ENCODE data around the gene CA4. TPM values are rescaled to one million over a fixed set of nuclear protein-coding genes. Genes with fewer than 3 reads are reported as not detected.
A peak's percentile ranks its signal among the peaks of the same experiment; 100 is the strongest.
"Not testable (repeated sequence)": the region's sequence is repeated elsewhere in the genome, so short reads cannot be mapped to it uniquely, and the experiment has no call there.

The CA4 gene
- 1 to 10 TPM in 3 of 4 donors, not detected in 1; 2.2 to 9.0 (median 7.2) TPM for total RNA-seq

DNA sequence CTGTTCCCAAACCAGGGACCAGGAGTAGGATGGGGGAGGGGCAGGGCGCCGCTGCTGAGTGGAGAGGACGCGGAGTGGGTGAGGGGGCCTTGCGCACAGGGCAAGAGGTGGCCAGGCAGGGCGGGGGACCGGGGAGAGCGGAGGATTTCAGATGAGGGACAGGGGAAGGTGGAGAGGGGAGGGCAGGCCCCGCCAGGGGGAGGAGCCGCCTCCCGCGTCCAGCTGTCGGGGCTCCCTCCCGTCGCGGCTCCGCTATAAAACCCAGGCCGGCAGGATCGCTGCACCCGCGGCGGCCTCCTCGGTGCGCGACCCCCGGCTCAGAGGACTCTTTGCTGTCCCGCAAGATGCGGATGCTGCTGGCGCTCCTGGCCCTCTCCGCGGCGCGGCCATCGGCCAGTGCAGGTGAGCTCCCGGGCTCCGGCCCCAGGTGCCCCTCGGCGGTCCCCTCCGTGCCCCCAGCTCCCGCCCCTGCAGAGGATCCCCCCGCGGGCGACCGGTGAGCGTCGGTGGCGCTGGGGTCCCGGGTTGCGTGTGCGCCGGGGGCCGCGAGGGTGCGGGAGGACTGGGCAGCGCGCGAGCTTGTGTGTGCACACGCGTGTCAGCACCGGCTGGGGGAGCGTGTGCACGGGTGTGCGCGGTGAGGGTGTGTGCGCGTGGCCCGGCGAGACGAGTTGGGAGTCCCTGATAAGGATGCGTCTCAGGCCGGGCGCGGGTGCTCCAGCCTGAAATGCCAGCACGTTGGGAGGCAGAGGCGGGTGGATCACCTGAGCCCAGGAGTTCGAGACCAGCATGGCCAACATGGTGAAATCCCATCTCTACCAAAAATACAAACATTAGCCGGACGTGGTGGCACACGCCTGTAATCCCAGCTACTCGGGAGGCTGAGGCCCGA, at the start of gene CA4:
CA4 (plus strand) TSS at position 283 of the 892 bp plus-strand sequence; CDS start at position 345, 62 bp downstream.
- Histone ChIP-seq H3K27ac (no peak within 1 kb of the TSS), H3K4me3 (peak within 1 kb of the TSS; percentile 36), H3K36me3 (no peaks in the 10 kb centered on the region), H3K4me1 (peaks cover 32% of the 10 kb centered on the region), H3K9me3 (no peaks in the 10 kb centered on the region), H3K27me3 (peaks cover 85% of the 10 kb centered on the region)
- no peak for DNase-seq (ENCODE audit: low spot score in 2 of 2)
- no peak for TF ChIP-seq POLR2A (IDR thresholded peaks at IDR 0.05)
- no peak for TF ChIP-seq POLR2AphosphoS5 (IDR thresholded peaks at IDR 0.05)
- TF ChIP-seq, protein P1, sequence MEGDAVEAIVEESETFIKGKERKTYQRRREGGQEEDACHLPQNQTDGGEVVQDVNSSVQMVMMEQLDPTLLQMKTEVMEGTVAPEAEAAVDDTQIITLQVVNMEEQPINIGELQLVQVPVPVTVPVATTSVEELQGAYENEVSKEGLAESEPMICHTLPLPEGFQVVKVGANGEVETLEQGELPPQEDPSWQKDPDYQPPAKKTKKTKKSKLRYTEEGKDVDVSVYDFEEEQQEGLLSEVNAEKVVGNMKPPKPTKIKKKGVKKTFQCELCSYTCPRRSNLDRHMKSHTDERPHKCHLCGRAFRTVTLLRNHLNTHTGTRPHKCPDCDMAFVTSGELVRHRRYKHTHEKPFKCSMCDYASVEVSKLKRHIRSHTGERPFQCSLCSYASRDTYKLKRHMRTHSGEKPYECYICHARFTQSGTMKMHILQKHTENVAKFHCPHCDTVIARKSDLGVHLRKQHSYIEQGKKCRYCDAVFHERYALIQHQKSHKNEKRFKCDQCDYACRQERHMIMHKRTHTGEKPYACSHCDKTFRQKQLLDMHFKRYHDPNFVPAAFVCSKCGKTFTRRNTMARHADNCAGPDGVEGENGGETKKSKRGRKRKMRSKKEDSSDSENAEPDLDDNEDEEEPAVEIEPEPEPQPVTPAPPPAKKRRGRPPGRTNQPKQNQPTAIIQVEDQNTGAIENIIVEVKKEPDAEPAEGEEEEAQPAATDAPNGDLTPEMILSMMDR (IDR thresholded peaks at IDR 0.05), result no peak
- TF ChIP-seq EP300 (IDR thresholded peaks at IDR 0.05), result no peak
- 10% methylated on average over 8 of the region's 81 CpGs for WGBS

DNA sequence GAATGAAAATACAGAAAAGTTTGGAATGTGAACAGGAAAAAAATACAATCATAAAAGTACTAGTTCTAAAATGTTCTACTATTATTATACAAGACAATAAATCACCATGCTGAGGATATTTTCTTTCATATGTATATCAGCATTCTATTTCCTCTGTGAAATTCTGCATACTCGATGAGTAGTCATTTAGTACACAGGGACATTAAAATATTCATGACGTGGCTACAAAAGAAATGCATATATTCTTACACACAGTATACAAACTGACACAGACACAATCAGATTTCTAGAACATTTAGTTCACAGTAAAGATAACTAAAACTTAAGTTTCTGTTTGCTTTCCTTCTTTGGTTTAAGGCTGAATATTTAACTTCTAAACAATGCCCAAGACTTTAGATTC, 49.2 kb upstream of the CA4 start:
- DNase-seq (ENCODE audit: low spot score in 2 of 2); H3K4me3 ChIP-seq; H3K36me3 ChIP-seq; H3K9me3 ChIP-seq; H3K27me3 ChIP-seq; H3K4me1 ChIP-seq; H3K27ac ChIP-seq: not testable (repeated sequence)
- 70% methylated on average over 1 of the region's 2 CpGs for WGBS

DNA sequence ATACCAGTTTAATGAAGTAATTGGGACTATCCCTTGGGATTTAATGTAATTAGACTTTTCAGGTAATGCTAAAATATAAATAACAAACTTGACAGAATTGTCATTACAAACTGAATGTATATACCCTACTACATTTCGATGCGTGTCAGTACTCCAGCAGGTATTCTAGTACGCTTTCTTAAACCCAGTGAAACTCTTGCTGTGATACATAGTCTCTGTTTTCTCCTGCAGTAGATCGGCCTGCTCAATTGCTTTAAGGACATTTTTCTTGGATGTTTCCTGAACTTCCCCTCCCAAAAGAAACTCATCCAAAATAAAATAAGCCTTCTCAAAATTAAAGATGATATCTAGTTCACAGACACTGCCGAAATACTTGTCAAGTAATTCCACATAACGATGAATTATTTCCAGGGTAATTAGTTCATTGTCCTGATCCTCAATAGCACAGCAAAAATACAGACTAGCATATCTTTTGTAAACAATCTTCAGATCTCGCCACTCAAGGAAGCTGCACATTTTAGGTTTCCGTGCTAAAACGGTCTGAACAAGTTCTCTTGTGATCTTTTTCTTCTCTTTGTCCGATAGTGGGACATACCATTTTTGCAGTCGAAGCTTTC, 47.6 kb upstream of the CA4 start:
- peak overlapping the region; percentile 39 for H3K4me3 ChIP-seq
- not testable (repeated sequence) for H3K36me3 ChIP-seq; DNase-seq (ENCODE audit: low spot score in 2 of 2); H3K27ac ChIP-seq; H3K9me3 ChIP-seq; H3K4me1 ChIP-seq; H3K27me3 ChIP-seq
- 59% methylated on average over 11 of the region's 11 CpGs for WGBS

DNA sequence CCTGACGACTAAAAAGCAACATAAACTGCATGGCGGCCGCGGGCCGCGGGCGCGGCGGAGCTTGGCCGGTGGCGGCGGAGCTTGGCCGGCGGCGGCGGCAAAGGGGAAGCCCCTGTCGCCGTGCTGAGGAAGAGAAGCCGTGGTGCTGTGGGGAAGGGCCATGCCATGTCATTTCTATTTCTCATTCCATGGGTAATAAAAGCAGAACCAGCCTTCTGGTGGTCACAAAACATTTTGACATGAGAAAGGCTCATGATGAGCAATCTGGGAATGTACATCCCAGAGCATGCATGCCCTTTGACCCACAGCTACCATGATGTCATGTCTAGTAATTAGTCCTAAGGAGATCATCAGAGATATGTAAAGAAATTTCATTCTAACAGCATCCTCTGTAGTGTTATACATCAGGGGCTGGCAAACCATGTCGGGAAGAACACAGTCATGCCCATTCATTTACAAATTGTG, 47.1 kb upstream of the CA4 start:
- DNase-seq (ENCODE audit: low spot score in 2 of 2), result no peak
- Histone ChIP-seq H3K4me1 (peaks cover 3% of the 10 kb centered on the region), H3K9me3 (no peaks in the 10 kb centered on the region), H3K4me3 (peak overlapping the region; percentile 39), H3K27ac (no peak overlapping the region), H3K27me3 (no peaks in the 10 kb centered on the region), H3K36me3 (no peaks in the 10 kb centered on the region)
- TF ChIP-seq POLR2AphosphoS5 (IDR thresholded peaks at IDR 0.05) (no peak), EP300 (IDR thresholded peaks at IDR 0.05) (no peak), POLR2A (IDR thresholded peaks at IDR 0.05) (no peak)
- TF ChIP-seq, protein P1 (IDR thresholded peaks at IDR 0.05), result no peak
- WGBS, result 66% methylated on average over 20 of the region's 20 CpGs

DNA sequence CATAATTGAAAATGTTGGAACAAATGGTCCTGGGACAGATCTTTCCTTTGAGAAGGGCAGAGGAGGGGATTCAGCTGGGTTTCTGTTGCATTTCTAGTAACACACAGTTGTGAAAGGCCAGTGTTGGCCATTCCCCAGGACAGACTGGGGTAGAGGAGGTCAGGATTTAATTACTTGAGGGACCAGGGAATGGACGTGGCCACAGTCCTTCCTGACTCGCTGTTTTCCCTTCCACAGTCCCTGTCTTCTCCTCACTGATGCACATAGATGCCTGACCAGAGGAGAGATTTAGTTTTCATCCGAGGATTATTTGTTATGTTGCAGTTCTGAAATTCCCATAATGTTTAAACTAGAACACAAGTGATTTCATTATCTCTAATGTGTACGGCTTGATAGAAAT, 45.8 kb upstream of the CA4 start:
- no peaks in the 10 kb centered on the region for H3K36me3 ChIP-seq
- TF ChIP-seq POLR2AphosphoS5 (IDR thresholded peaks at IDR 0.05) (no peak), EP300 (IDR thresholded peaks at IDR 0.05) (no peak), POLR2A (IDR thresholded peaks at IDR 0.05) (no peak)
- TF ChIP-seq, protein P1 (IDR thresholded peaks at IDR 0.05), result no peak
- peaks cover 3% of the 10 kb centered on the region for H3K4me1 ChIP-seq
- WGBS, result 79% methylated on average over 4 of the region's 4 CpGs
- H3K9me3 ChIP-seq, result no peaks in the 10 kb centered on the region
- no peak overlapping the region for H3K4me3 ChIP-seq
- no peak overlapping the region for H3K27ac ChIP-seq
- no peak for DNase-seq (ENCODE audit: low spot score in 2 of 2)
- H3K27me3 ChIP-seq, result no peaks in the 10 kb centered on the region

DNA sequence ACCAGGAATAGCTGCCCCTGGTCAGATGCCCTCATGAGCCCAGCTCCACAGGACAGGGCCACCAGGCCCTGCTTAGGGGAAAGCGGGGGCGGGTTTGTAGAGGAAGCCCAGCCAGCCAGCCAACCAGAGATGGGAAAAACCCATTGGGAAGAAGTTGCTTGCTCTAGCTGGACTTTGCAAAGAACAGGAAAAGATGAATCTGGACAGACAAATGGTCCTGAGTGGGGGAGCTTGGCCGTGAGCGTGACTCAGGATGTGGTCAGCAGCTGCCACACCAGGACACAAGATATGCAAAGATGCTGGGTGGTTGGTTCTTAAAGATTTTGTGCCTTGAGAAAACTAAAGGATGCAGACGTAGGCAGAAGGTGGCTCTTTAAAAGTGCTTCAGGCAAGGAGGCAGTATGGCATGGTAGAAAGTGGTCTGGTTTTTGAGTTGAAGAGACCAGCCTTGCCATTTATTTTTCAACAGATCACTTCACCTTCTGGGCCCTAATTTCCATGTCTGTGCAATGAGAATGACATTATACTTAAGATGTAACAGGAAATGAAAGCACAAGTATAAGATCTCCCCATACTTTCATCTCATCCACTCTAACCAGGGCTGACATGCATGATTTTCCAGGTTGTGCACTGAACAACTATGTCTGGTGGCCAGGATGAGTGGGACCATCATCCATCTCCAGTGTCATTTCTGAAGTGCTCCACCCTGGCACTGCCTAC, 43.3 kb upstream of the CA4 start:
- H3K4me1 ChIP-seq, result peaks cover 3% of the 10 kb centered on the region
- no peak for TF ChIP-seq EP300 (IDR thresholded peaks at IDR 0.05)
- TF ChIP-seq, protein P1 (IDR thresholded peaks at IDR 0.05), result no peak
- no peak for TF ChIP-seq POLR2A (IDR thresholded peaks at IDR 0.05)
- no peak for TF ChIP-seq POLR2AphosphoS5 (IDR thresholded peaks at IDR 0.05)
- H3K27me3 ChIP-seq, result no peaks in the 10 kb centered on the region
- no peak overlapping the region for H3K4me3 ChIP-seq
- no peak for DNase-seq (ENCODE audit: low spot score in 2 of 2)
- no peaks in the 10 kb centered on the region for H3K36me3 ChIP-seq
- H3K27ac ChIP-seq, result no peak overlapping the region
- no peaks in the 10 kb centered on the region for H3K9me3 ChIP-seq
- 91% methylated on average over 5 of the region's 5 CpGs for WGBS
